Endothelial cell of umbilical vein (primary cell): ENCODE results near the gene RGS17.

Experiments used
- CTCF ChIP-seq, 2 donors: IDR thresholded peaks; 1 replicate in 1 of 2; 2 replicates in 1 of 2; pipeline ENCODE4 v1.5.1; 2011; ENCODE audit warnings: low read length in 2 of 2, mild to moderate bottlenecking in 2 of 2, moderate library complexity in 2 of 2, control low read depth in 1 of 2, inconsistent platforms in 1 of 2, low read depth in 1 of 2; ENCODE audit not compliant: insufficient read depth in 1 of 2; ENCODE audit errors: extremely low read depth in 1 of 2
- GATA2 ChIP-seq: IDR thresholded peaks from 2 replicates; pipeline ENCODE4 v1.7.0; 2011; ENCODE audit warnings: low read depth, mild to moderate bottlenecking, moderate library complexity, mixed read lengths, low read length; ENCODE audit not compliant: insufficient read length, insufficient read depth
- POLR2A ChIP-seq: IDR thresholded peaks from 2 replicates; pipeline ENCODE4 v1.6.1; 2012; ENCODE audit warnings: low read depth, mild to moderate bottlenecking, control low read depth, low read length

- TF ChIP-seq POLR2A (no peak), CTCF (IDR thresholded peaks at IDR 0.05; ENCODE audit: extremely low read depth in 1 of 2, insufficient read depth in 1 of 2, low read depth in 1 of 2, low read length in 2 of 2) (no peak), GATA2 (no peak)
Observed at GRCh38 chr6:153027480-153027879, 103.6 kb downstream of the RGS17 start.
